GM18873 (cell line): ENCODE data around the gene XXYLT1.
"Not testable (repeated sequence)": the region's sequence is repeated elsewhere in the genome, so short reads cannot be mapped to it uniquely, and the experiment has no call there.

Experiments used
- ATAC-seq: cut with Tn5 transposase; IDR thresholded peaks from one replicate; pipeline ENCODE4 v1.9.1; 2021; ENCODE audit warnings: mild to moderate bottlenecking, moderate library complexity, moderate number of reproducible peaks; ENCODE audit not compliant: unreplicated experiment, low FRiP score

Gene XXYLT1

GRCh38 chr3:195189821-195190220 lies 81.1 kb downstream of the XXYLT1 start:
- no peak for ATAC-seq

GRCh38 chr3:195188426-195188927 lies 82.5 kb downstream of the XXYLT1 start:
- no peak for ATAC-seq

- no peak for ATAC-seq
These were observed 83.1 kb downstream of the XXYLT1 start for GRCh38 chr3:195187609-195188425.

- ATAC-seq: not testable (repeated sequence)
These were observed 84.3 kb downstream of the XXYLT1 start for GRCh38 chr3:195186710-195187047.

GRCh38 chr3:195186041-195186709 lies 84.8 kb downstream of the XXYLT1 start:
- no peak for ATAC-seq

- ATAC-seq: no peak
These were observed 85.4 kb downstream of the XXYLT1 start for GRCh38 chr3:195185583-195185982.

- no peak for ATAC-seq
These were observed 86.1 kb downstream of the XXYLT1 start for GRCh38 chr3:195184716-195185421.

GRCh38 chr3:195183071-195183776 lies 87.7 kb downstream of the XXYLT1 start:
- no peak for ATAC-seq

GRCh38 chr3:195182470-195182795 lies 88.5 kb downstream of the XXYLT1 start:
- ATAC-seq: no peak

GRCh38 chr3:195181741-195182469 lies 89.1 kb downstream of the XXYLT1 start:
- ATAC-seq: no peak

GRCh38 chr3:195181113-195181498 lies 89.9 kb downstream of the XXYLT1 start:
- no peak for ATAC-seq

- ATAC-seq: no peak
These were observed 90.4 kb downstream of the XXYLT1 start for GRCh38 chr3:195180490-195181112.

GRCh38 chr3:195179776-195180489 lies 91.0 kb downstream of the XXYLT1 start:
- no peak for ATAC-seq

- ATAC-seq: no peak
These were observed 92.6 kb downstream of the XXYLT1 start for GRCh38 chr3:195178124-195178910.

- ATAC-seq: no peak
These were observed 93.4 kb downstream of the XXYLT1 start for GRCh38 chr3:195177422-195178123.

- no peak for ATAC-seq
These were observed 94.2 kb downstream of the XXYLT1 start for GRCh38 chr3:195176776-195177175.

- no peak for ATAC-seq
These were observed 95.3 kb downstream of the XXYLT1 start for GRCh38 chr3:195175476-195176337.
